ENCODE results near the gene AGPAT1. TPM values are rescaled to one million over a fixed set of nuclear protein-coding genes. Genes with fewer than 3 reads are reported as not detected.
A peak's percentile ranks its signal among the peaks of the same experiment; 100 is the strongest.
"Not testable (repeated sequence)": the region's sequence is repeated elsewhere in the genome, so short reads cannot be mapped to it uniquely, and the experiment has no call there.

The AGPAT1 gene
- total RNA-seq, 1 donor from 2014 or later = 39.9 TPM

GRCh38 chr6:32151181-32151862 is 24.6 kb downstream of the AGPAT1 start:
- no peak for DNase-seq (ENCODE audit: low spot score)

DNA sequence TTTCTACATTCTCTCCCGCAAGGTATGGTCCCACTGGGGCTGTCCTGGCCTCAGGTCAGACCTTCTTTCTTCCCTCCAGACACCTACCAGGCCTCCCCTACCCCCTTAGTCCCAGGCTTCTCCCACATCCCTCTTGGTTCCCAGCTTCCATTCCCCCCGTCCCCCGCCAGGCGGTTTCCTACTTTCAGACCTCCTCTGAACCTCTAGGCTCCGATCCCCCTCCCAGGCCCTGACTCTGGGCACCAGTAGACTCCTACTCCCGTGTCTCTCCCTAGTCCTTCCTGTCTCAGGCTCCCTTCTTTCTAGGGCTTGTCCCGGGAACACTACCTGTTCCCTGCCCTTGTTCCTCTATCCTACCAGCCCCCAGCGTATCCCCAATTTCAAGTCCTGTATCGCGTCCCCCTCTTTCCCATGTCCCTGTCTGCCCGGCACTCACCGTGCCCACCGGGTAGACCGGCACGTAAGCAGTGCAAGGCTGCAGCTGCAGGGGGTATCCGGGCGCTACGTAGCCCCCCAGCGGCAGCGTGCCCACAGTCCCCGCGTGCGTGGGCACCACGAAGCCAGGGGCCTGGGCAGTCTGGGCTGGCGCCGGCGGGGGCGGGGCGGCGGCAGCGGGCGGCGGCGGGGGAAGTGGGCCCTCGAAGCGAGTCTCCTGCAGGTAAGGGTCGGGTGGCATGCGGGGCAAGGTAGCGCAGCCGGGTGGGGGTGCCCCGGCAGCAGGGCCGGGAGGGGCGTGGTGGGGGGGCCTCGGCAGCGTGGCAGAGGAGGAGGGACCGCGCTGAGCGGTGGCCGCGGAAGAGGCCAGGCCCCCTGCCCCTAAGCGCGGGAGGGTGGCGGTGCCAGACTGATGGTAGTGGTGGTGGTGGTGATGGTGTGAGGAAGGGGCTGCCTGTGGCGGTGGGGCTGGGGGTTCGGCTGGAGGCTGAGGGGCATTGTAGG is 25.7 kb downstream of the AGPAT1 start:
- DNase-seq (ENCODE audit: low spot score) = no peak

- DNase-seq (ENCODE audit: low spot score) = no peak
These were observed 26.7 kb downstream of the AGPAT1 start for GRCh38 chr6:32149092-32149755.

DNA sequence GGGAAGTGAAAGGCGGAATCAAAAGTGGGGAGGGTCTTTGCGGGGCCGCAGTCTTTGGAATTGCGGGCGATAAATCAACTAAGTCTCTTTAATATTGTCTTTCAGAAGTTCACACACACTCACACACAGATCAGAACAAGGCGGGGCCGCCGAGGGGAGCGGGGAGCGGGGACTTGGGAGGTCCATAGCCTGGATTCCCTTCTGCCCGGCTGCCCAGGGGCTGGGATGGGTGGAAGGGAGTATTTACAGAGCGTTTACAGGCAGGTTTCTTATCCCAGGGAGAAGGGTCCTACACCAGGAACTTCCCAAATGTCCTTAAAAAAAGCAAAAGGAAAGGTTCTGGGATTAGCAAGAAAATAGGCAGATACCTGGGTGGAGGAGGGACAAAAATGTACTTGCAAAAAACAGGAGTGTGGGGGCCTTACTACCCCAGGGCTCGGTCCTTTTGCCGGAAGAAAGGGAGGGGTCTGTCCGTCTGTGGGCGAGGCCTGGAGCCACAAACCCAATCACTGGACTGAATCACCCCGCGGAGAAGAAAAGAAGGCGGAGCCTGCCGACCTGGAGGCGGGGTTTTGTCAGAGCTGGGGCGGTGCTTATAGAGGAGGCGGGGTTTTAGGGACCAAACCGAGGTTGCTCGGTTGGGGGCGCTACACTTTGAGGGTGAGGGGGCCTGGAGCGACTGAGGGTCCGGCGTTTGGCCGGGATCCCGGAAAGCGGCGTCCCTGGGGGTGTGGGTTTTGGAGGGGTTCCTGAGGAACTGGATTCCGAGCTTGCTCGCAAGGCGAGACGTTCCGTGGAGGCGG is 27.4 kb downstream of the AGPAT1 start:
- DNase-seq (ENCODE audit: low spot score) = no peak

DNA sequence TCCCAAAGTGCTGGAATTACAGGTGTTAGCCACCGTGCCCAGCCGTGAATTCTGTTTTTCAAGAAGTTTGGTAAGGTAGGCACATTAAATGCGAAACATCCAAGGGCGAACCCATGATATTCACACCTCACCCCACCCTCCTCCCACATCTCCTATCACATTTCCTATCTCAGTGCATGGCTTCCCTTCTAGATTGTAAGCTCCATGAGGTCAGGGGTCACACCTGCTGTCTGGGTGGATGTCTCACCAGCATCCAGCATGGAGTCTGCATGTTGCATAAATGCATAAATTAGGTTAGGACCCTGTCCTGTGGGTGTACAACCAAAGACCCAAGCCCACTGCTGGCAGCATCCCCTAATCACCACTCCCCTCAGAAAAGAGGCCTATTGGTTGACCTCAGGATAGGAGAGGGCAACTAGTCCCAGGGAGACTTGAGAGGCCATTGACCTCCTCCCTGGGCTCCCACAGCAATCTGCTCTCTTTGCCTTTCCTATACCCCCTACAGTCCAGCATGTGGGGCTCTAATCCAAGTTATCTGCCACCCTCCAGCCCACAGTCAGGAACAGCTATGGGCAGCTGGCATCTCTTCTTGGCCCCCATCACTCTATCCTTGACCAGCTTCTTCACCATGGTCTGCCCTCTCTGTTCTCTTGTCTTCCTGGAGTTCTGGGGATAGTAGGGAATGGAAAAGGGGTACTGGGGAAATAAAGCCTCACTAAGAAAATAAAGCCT is 28.3 kb downstream of the AGPAT1 start:
- DNase-seq (ENCODE audit: low spot score) = no peak

DNA sequence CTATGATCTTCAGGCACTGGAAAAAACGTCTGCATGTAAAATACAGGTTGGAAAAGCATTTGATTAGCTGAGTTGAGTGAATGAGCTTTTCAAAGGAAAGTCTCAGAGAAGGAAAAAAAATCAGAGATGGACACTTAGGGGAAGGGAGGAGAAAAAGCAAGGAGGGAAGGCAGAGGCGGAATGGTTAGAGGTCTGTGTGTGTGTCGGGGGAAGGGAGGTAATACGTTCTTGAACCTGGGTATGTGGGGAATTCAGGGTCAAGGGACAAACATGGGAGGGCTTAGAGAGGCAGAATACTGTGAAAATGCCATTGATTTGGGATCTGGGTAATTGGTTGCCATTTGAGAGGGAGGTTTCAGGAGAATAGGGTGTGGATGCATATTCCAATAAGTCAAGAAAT is 29.2 kb downstream of the AGPAT1 start:
- no peak for DNase-seq (ENCODE audit: low spot score)

DNA sequence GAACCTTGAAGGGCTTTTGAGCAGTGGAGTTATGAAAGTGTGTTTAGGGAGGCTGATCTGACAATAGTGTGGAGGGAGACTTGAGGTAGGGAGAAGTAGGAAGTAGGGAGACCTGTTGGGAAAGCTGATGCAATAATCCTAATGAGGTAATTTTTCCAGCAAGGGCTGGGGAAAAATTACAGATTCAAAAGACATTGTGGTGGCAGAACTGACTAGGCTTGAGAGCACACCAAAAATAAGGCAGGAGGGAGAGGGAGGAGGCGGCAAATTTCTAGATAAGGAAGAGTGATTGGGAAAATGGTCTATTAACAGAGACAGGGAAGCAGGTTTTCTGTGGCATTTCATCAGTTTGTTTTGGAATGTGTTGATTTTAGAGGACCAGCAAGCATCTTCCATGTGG is 29.6 kb downstream of the AGPAT1 start:
- DNase-seq (ENCODE audit: low spot score) = no peak

- not testable (repeated sequence) for DNase-seq (ENCODE audit: low spot score)
These were observed 31.6 kb downstream of the AGPAT1 start for GRCh38 chr6:32144238-32144637.

DNA sequence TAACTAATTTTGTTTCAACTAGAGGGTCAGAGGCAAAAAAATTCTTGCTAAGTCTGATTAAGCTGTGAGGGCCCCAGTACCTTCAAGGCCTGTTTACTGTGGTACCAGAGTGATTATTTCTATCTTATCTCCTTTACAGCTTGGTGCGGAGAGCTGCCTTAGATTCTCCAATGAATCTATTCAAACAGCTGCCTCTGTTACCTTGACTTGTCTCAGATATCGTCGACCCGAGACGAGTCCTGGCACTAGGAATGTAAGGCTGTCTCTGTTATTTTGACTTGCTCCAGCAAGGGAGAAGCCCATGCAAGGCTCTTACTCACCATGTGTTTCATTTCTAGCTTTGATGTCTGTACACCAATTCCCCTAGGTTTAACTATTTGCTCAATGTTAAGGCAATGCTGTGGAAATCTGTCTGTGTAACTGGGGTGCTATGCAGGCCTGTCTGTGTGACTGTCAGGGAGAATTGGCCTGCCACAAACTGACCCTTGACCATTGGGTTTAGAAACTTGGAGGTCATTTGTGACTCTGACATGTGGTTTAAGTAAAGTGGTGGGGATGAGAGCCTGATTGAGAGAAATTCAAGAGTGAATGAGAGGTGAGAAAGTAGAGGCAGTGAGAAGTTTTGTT is 35.4 kb downstream of the AGPAT1 start:
- no peak for DNase-seq (ENCODE audit: low spot score)

DNA sequence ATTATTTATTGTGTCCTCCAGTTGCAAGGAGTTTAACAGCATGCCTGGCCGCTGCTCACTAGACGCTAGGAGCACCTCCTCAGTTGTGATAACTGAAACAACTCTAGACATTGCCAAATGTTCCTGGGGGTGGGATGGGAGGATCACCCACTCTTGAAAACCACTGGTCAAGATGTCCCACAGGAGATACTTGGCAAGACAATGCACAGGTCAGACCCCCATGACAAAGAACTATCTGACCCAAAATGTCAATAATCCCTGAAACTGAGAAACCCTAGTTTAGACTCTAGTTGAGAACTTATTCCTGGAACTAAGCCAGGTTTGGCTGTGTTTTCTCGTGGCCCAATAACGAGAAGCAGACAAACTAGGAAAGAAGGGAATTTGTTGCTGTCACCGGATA is 36.3 kb downstream of the AGPAT1 start:
- DNase-seq (ENCODE audit: low spot score) = no peak

DNA sequence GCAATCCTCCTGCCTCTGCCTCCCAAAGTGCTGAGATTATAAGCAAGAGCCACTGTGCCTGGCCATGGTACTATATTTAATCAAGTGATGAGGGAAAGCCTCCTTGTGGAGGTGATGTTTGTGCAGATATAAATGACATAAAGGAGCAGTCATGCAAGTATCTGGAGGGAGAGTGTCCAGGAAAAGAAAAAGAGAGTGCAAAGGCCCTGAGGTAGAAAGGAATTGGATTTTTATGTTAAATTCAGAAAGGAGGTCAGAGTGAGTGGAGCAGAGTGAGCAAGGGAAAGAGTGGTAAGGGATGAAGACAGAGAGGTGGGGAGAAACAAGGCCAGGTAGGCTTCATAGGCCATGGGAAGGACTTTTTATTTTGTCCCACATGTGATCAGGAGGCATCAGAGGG is 38.4 kb downstream of the AGPAT1 start:
- no peak for DNase-seq (ENCODE audit: low spot score)

- DNase-seq (ENCODE audit: low spot score) = no peak
These were observed 42.1 kb downstream of the AGPAT1 start for GRCh38 chr6:32133786-32134185.

- DNase-seq (ENCODE audit: low spot score) = no peak
These were observed 43.8 kb downstream of the AGPAT1 start for GRCh38 chr6:32132110-32132509.

GRCh38 chr6:32131439-32131948 is 44.4 kb downstream of the AGPAT1 start:
- DNase-seq (ENCODE audit: low spot score) = no peak

DNA sequence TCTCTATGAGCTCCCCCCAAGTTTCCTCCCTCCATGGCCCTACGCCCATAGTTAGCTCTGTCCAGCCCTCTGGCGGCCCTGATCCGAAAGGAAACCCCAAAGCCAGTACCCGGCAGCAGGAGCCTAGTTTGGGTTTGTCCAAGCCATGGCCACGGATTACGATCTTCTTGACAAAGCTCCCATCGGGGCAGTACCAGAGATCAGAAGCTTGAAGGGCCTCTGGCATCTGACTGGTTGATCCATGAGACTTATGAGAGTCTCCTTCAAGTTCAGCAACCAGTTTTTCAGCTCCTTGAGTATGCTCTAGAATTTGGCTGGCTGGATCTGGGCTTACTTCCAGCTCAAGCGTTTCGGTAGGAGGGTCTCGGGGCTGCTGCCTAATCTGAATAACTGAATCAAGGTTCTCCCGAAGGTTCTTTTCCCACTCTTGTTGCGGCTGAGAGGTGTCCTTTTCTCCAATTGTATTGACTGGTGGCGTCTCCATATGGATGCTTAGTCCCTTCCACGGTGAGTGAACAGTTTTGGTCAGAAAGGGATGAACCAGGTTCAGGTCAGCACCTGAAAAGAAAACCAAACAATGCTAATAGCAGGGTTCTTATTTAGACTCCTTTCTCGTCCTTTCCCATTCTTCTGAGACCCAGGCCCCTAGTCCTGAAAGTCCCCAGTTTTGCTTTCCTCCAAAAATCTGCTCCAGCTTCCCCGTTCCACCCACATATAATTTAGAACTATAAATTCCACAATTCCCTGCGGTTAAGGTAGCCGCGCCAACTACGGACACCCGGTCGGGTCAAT is 46.4 kb downstream of the AGPAT1 start:
- no peak for DNase-seq (ENCODE audit: low spot score)

DNA sequence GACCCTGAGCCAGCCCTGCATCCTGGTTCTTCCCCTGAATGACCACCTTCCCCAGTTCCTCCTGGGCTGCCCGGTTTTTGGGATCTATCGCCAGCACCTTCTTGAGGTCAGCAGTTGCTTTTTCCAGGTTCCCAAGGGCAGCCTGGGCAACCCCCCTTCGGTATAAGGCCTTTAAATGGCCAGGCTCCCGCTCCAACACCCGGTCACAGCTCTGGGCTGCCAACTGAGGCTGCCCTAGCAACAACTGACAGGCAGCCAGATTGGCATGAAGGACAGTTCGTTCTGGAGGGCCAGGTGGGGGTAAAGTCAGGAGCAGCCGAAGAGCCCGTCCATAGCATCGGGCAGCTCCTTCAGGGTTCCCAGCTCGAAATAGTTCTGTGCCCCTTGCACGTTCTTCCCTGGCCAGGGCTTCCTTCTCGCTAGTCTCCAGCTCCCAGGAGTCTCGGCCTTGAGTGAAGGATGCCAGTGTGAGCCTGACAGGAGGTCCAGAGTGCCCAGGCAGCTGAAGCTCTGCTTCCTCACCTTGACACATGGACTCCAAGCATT is 47.1 kb downstream of the AGPAT1 start:
- no peak for DNase-seq (ENCODE audit: low spot score)

GRCh38 chr6:32127717-32128592 is 47.9 kb downstream of the AGPAT1 start, which contains the start of gene ATF6B:
Gene ATF6B (minus strand): TSS chr6:32128246. CDS start chr6:32128207, 39 bp downstream.
- peak; percentile 97 for DNase-seq (ENCODE audit: low spot score)

GRCh38 chr6:32127409-32127716 is 48.5 kb downstream of the AGPAT1 start:
- no peak for DNase-seq (ENCODE audit: low spot score)

Data from mesenteric fat pad (tissue), 1 donor.